GM18867 (cell line): ENCODE measurements around the gene ZC3H7B.
A peak's percentile ranks its signal among the peaks of the same experiment; 100 is the strongest.
"Not testable (repeated sequence)": the region's sequence is repeated elsewhere in the genome, so short reads cannot be mapped to it uniquely, and the experiment has no call there.

Source experiments
- ATAC-seq: cut with Tn5 transposase; IDR thresholded peaks from one replicate; pipeline ENCODE4 v1.9.1; 2021; ENCODE audit warnings: mild to moderate bottlenecking, moderate library complexity; ENCODE audit not compliant: unreplicated experiment

The ZC3H7B gene

DNA sequence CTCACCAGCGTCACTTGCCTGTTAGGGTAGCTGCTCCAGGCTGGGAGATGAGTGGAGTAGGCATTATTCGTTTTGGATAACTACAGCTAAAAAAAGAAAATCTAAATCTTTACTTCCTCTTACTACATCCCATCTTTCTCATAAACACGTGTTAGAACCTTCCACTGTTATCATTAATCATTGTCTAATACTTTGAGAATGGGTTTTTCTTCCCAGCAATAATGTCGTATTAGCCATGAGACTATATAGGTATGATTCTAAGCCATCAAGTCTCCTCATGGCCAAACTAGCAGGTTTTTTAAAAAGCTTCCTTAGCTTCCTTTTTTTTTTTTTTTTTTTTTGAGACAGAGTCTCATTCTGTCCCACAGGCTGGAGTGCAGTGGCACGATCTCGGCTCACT is 76.5 kb downstream of the ZC3H7B start:
- no peak for ATAC-seq

GRCh38 chr22:41380993-41381328 is 79.6 kb downstream of the ZC3H7B start:
- peak; percentile 17 for ATAC-seq

- ATAC-seq = peak; percentile 87
These were observed 80.2 kb downstream of the ZC3H7B start, which contains the start of gene TEF for GRCh38 chr22:41381329-41382097. Gene TEF (plus strand): TSS chr22:41381942. CDS start chr22:41382045, 103 bp downstream.

- peak; percentile 29 for ATAC-seq
These were observed 80.8 kb downstream of the ZC3H7B start for GRCh38 chr22:41382098-41382578.

DNA sequence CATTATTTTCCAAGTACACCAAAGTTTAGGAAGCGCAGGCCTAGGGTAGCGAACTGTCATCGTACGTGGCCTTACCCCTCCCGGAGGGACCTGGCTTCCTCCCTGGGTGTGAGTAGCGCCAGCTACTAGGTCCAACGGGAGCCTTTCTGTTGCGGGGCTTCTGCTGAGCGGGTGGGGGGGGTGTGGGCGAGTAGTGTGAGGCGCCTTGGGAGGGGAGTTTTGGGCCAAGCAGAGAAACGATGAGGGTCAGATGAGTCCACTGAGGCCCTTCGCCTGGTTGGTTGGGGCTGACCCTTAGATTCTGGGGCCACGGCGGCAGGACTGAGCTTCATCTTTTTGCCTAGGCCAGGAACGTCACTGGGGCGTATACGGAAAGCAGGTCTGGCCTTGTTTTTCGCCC is 81.3 kb downstream of the ZC3H7B start:
- ATAC-seq = no peak

DNA sequence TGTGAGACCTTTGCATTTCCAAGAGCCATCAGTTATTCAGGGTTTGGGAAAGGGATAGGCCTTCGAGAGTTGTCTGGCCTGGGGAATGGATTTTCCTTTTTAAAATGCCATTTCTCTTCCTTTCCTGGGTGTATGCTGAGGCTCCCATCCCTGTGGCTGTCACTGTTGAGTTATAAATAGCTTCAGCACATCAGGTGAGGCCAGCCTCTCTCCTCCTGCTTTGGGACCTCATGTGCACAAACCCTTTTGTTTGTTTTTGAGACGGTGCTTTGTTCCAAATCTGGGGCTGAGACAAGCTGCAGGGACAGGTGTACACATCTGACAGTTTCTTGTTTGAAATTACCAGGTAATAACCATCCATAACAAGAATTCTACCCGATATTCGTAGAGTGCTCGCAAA is 81.8 kb downstream of the ZC3H7B start:
- no peak for ATAC-seq

- ATAC-seq = no peak
These were observed 82.8 kb downstream of the ZC3H7B start for GRCh38 chr22:41384128-41384527.

GRCh38 chr22:41387341-41387740 is 86.0 kb downstream of the ZC3H7B start:
- no peak for ATAC-seq

DNA sequence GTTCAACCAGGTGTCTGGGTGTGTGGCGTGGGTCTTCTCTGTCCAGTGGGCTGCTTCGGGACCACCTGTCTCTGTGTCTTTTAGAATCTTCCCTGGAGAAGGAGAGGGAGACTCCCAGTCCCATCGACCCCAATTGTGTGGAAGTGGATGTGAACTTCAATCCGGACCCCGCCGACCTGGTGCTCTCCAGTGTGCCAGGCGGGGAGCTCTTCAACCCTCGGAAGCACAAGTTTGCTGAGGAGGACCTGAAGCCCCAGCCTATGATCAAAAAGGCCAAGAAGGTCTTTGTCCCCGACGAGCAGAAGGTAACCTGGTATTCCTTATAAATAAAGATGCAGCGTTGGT is 92.7 kb downstream of the ZC3H7B start:
- ATAC-seq = no peak

GRCh38 chr22:41395531-41396240 is 94.4 kb downstream of the ZC3H7B start:
- no peak for ATAC-seq

- ATAC-seq = no peak
These were observed 96.0 kb downstream of the ZC3H7B start for GRCh38 chr22:41397143-41397811.

GRCh38 chr22:41398921-41399320 is 97.6 kb downstream of the ZC3H7B start:
- no peak for ATAC-seq

DNA sequence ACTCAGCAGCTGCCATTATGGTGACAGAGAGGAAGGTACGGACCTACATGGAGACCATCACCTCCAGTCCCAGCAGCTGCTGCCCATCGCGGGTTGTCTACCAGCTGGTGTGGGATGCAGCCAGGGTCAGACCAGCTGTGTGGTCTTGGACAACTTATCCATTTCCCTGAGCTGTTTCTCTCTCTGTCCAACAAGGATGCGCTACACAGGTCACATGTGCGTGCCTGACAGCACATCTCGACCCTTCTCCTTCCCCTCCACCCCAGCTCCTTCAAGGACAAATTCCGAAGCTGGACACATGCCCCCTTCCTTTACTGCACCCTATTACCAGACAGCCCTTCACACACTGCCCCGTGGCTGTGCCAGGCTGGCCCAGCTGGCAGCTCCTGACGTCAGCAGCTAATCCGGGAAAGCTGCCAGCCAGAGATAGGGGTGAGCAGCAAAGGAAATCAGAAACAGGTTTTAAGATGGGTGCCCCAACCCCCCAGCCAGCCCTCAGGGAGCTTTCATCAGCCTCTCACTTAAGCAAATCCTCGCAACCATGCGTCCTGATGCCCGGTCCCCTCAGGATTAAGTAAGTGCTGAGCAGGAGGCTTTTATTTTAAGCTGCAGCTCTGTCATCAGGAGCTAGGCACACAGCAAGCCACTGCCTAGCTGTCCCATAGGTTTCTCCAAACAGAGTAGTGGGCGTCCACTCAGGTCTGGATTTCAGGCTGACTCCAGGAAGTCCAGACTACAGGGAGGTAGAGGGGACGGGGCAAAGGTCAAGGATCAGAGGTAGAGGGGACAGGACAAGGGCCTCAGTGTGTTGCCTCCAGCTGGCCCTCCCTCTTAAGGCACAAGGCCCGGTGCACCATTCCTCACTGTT is 100.7 kb downstream of the ZC3H7B start:
- no peak for ATAC-seq

- ATAC-seq = not testable (repeated sequence)
These were observed 101.5 kb downstream of the ZC3H7B start for GRCh38 chr22:41402851-41403250.

DNA sequence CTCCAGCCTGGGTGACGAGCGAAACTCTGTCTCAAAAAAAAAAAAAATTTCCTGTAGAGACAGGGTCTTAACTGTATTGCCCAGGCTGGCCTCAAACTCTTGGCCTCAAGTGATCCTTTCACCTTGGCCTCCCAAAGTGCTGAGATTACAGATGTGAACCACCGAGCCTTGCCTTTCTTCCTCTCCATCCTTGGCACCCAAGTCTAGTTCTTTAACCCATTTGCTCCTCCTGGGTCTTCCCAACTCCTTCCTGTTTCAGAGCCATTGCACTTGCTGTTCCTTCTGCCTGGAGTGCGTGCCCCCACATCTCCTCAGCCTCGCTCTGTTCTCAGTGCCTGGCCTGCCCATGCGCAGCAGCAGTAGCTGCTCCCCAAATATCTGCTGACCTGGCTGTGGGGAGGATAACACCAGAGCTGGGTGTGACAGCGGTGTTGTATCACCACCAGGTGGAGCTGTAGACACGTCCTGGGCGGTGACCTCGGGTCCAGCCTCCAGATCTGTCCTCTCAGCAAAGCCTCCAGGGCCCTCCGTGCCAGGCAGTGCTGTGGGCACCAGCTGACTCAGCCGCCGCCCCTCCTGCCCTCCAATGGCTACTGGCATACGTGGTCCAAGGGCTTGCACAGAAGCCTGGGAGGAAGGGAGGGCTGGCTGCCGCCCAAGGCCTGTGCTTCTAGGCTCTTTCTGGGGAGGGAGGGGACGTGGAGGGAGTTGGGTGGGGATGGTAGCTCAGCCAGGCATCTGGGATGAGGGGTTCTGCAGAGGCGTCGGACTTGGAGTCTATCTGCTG is 102.4 kb downstream of the ZC3H7B start:
- peak; percentile 74 for ATAC-seq

DNA sequence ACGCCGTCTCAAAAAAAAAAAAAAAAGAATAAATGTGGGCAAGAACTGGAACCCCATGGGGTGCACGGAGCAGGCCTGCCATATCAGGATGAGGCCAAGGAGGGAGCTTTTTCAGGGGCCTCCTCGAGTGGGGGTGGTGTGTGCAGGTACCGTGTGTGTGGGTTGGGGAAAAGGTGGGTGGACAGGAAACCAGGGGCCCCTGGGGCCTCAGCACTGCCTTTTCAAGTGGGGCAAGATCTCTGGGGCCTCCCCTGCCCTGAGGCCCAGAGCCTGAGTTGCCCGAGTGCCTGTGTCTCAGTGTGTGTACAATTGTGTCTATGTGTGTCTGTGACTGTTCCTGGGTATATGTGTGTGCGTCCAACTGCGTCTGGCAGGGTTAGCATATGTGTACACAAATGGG is 104.3 kb downstream of the ZC3H7B start:
- ATAC-seq = no peak

DNA sequence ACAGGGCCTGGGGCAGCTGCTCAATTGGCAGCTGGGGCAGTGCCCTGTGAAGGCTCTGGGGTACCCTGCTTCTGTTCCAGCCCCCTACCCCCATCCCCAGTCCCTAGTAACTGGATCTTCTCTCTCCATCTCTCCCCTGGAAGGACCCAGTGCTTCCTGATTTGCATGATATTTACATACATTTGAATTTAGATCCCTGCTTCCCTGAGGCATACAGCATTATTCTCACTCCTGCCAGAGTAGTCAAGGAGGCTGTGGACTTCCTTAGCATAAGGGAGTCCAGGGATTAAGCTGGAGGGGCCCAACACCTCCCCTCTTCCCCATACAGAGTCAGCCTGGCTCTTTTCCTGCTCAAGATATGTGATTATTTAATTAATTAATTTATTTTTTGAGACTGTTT is 105.1 kb downstream of the ZC3H7B start:
- no peak for ATAC-seq

DNA sequence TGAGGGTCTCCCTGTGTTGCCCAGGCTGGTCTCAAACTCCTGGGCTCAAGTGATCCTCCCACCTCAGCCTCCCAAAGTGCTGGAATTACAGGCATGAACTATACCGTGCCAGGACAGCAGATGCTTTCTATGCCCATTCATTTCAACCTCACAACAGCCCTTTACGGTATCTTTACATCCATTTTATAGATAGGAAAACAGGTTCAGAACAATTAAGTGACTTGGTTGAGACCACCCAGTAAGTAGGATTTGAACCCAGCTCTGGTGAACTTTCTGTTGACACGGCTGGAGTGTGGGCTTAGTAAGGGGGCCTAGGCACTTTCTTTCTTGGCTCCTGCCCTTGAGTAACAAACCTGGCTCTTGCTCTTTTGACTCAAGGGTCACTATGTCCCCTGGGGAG is 106.1 kb downstream of the ZC3H7B start:
- no peak for ATAC-seq

DNA sequence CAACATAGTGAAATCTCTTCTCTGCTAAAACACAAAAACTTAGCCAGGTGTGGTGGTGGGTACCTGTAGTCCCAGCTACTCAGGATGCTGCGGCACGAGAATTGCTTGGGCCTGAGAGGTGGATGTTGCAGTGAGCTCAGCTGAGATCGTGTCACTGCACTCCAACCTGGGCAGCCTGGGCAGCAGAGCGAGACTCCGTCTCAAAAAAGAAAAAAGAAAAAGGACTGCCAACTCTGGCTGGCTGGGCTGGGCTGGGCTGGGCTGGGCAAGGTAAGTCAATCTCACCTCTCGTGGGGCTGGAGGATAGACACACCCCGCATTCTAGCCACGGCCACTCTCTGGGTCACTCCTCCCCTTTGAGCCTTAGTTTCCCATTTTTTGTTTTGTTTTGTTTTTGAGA is 107.3 kb downstream of the ZC3H7B start:
- no peak for ATAC-seq
